Lung (tissue), 12 donors: ENCODE measurements around the gene TM2D1. TPM values are rescaled to one million over a fixed set of nuclear protein-coding genes. Genes with fewer than 3 reads are reported as not detected.

Experiments used
- ATAC-seq: fragments of 200-7000 bp; cut with Tn5 transposase; one replicate; pipeline ENCODE4 v1.9.1; 2020; ENCODE audit warnings: moderate number of reproducible peaks; ENCODE audit not compliant: insufficient read depth, low FRiP score
- DNase-seq, 3 donors: peaks; one replicate each; pipeline ENCODE4 v3.0.0-alpha.2; 2013 to 2017
- H3K27ac ChIP-seq, 2 donors: one replicate each; pipeline ENCODE4 v1.5.1; 2013; ENCODE audit warnings: mild to moderate bottlenecking in 2 of 2, moderate library complexity in 2 of 2, control low read depth in 1 of 2, inconsistent platforms in 1 of 2, low read depth in 1 of 2, low read length in 1 of 2
- H3K27me3 ChIP-seq, 3 donors: one replicate each; pipeline ENCODE4 v1.5.1; 2013; ENCODE audit warnings: low read length in 2 of 3; ENCODE audit not compliant: control insufficient read depth in 3 of 3, insufficient read depth in 3 of 3
- H3K36me3 ChIP-seq, 4 donors: one replicate each; pipeline ENCODE4 v1.5.1; 2013; ENCODE audit warnings: low read length in 4 of 4, mild to moderate bottlenecking in 1 of 4, moderate library complexity in 1 of 4; ENCODE audit not compliant: control insufficient read depth in 4 of 4, insufficient read depth in 4 of 4
- H3K4me1 ChIP-seq, 5 donors: one replicate each; pipeline ENCODE4 v1.5.1; 2013; ENCODE audit warnings: low read length in 5 of 5, mild to moderate bottlenecking in 2 of 5, moderate library complexity in 1 of 5; ENCODE audit not compliant: control insufficient read depth in 5 of 5, insufficient read depth in 5 of 5
- H3K4me3 ChIP-seq: one replicate; pipeline ENCODE4 v1.5.1; 2013; ENCODE audit warnings: mild to moderate bottlenecking, control low read depth, moderate library complexity
- H3K9ac ChIP-seq, 2 donors: one replicate each; pipeline ENCODE4 v1.5.1; 2013; ENCODE audit warnings: low read length in 2 of 2, control low read depth in 1 of 2; ENCODE audit not compliant: insufficient read depth in 1 of 2
- H3K9me3 ChIP-seq, 4 donors: one replicate each; pipeline ENCODE4 v1.5.1; 2013; ENCODE audit warnings: low read length in 3 of 4, mild to moderate bottlenecking in 1 of 4, moderate library complexity in 1 of 4; ENCODE audit not compliant: control insufficient read depth in 4 of 4, insufficient read depth in 3 of 4
- WGBS, 2 donors: extraction: QIAGEN DNeasy Blood & Tissue Kit; methylation state at CpG; one replicate each; pipeline ENCODE4 v1.1.7; 2013; 5-methylcytosine and 5-hydroxymethylcytosine counted together
- polyA plus RNA-seq, 2 donors: library from polyadenylated mRNA; stranded (reverse); fragments of 200-250 nt; gene quantifications; one replicate each; pipeline ENCODE4 v1.2.1, GENCODE V29; 2013
- total RNA-seq, 2 donors: library from RNA; depleted of rRNA in 1 of 2; stranded (reverse); fragments of >200 nt in 1 of 2; gene quantifications; one replicate each; pipeline ENCODE4 v1.2.1, GENCODE V29; 2014 to 2021
- TF ChIP-seq, protein P1 (sequence below): IDR thresholded peaks from 2 replicates; pipeline ENCODE4 v1.5.1; 2012; ENCODE audit warnings: mild to moderate bottlenecking; ENCODE audit errors: control extremely low read depth, extremely low read depth
- donor health status: control.
- donor health status: control.
- donor health status: Bipolar disorder and iron deficiency.
- donor health status: healthy.
- donor health status: DM: yes; HTN: yes; CAD: no.

Gene TM2D1
- total and polyA plus RNA-seq, 4 donors = 15.8 to 94.3 (median 33.7) TPM

DNA sequence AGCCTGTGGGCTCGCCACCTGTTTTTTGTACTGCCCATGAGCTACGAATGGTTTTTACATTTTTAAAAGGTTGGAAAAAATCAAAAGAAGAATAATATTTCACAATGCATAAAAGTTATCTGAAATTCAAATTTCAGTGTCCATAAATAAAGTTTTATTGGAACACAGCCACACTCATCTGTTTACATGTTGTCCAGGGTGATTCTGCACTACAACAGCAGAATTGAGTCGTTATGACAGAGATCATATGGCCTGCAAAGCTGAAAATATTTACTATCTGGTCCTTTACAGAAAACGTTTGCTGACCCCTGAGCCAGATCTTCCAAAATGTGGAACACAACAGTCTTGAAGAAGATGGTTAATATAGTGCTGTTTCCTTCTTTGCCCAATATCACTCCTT lies 89.4 kb downstream of the TM2D1 start:
- no peak overlapping the region for H3K27ac ChIP-seq
- peak in 2 of 3 donors; percentile 31 to 48 for DNase-seq
- TF ChIP-seq, protein P1, sequence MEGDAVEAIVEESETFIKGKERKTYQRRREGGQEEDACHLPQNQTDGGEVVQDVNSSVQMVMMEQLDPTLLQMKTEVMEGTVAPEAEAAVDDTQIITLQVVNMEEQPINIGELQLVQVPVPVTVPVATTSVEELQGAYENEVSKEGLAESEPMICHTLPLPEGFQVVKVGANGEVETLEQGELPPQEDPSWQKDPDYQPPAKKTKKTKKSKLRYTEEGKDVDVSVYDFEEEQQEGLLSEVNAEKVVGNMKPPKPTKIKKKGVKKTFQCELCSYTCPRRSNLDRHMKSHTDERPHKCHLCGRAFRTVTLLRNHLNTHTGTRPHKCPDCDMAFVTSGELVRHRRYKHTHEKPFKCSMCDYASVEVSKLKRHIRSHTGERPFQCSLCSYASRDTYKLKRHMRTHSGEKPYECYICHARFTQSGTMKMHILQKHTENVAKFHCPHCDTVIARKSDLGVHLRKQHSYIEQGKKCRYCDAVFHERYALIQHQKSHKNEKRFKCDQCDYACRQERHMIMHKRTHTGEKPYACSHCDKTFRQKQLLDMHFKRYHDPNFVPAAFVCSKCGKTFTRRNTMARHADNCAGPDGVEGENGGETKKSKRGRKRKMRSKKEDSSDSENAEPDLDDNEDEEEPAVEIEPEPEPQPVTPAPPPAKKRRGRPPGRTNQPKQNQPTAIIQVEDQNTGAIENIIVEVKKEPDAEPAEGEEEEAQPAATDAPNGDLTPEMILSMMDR = no peak
- H3K27me3 ChIP-seq = no peaks in the 10 kb centered on the region
- no peaks in the 10 kb centered on the region for H3K9me3 ChIP-seq
- H3K36me3 ChIP-seq = no peaks in the 10 kb centered on the region
- no peak for ATAC-seq
- peaks cover 0 to 20% (median 2%) of the 10 kb centered on the region in 5 donors for H3K4me1 ChIP-seq
- H3K4me3 ChIP-seq = no peak overlapping the region
- 74 to 86% methylated on average over 4 of the region's 4 CpGs for WGBS, 2 donors
- H3K9ac ChIP-seq = no peak overlapping the region

DNA sequence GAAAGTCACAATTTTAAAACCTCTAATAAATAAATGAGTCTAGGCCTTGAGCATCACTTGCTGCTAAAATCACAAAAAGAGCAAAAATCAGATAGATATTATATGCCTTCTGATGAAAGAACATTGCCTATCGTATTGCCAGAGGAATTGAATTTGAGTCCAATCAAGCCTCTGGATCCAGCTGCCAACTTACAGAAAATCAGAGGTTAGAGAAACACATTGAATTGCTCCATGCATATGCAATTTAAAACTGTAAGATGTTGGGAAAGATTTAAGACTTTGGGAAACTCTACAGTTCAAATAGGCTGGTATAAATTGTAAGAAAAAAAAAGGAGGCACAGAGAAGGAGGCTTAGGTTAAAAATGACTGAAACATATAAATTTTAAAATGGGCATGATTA lies 93.5 kb downstream of the TM2D1 start:
- Histone ChIP-seq H3K27me3 (no peaks in the 10 kb centered on the region), H3K4me3 (no peak overlapping the region), H3K9ac (no peak overlapping the region), H3K36me3 (no peaks in the 10 kb centered on the region), H3K27ac (no peak overlapping the region), H3K4me1 (no peaks in the 10 kb centered on the region), H3K9me3 (no peaks in the 10 kb centered on the region)
- TF ChIP-seq, protein P1 = no peak
- ATAC-seq = no peak
- WGBS, 2 donors = 87 to 95% methylated on average over 1 of the region's 1 CpG
- no peak for DNase-seq

Other genes starting within 250 kb of the TM2D1 start
- gene PATJ, start 17.3 kb upstream of the TM2D1 start, total RNA-seq = 100 to 1,000 TPM in 1 of 2 donors, 10 to 100 TPM in 1; 40.4 to 115 TPM
- 10 to 100 TPM in 1 of 2 donors, 1 to 10 TPM in 1; 5.3 to 13.3 TPM for gene PATJ, start 17.3 kb upstream of the TM2D1 start, polyA plus RNA-seq